CD4-positive, alpha-beta T cell treated with Interleukin-21 for 1 hour (primary cell): ENCODE measurements around the gene UGT8.
"Not testable (repeated sequence)": the region's sequence is repeated elsewhere in the genome, so short reads cannot be mapped to it uniquely, and the experiment has no call there.

ENCODE experiments used
- DNase-seq: peaks from one replicate; pipeline ENCODE4 v3.0.0-alpha.2; 2020

Gene UGT8, protein sequence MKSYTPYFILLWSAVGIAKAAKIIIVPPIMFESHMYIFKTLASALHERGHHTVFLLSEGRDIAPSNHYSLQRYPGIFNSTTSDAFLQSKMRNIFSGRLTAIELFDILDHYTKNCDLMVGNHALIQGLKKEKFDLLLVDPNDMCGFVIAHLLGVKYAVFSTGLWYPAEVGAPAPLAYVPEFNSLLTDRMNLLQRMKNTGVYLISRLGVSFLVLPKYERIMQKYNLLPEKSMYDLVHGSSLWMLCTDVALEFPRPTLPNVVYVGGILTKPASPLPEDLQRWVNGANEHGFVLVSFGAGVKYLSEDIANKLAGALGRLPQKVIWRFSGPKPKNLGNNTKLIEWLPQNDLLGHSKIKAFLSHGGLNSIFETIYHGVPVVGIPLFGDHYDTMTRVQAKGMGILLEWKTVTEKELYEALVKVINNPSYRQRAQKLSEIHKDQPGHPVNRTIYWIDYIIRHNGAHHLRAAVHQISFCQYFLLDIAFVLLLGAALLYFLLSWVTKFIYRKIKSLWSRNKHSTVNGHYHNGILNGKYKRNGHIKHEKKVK

DNA sequence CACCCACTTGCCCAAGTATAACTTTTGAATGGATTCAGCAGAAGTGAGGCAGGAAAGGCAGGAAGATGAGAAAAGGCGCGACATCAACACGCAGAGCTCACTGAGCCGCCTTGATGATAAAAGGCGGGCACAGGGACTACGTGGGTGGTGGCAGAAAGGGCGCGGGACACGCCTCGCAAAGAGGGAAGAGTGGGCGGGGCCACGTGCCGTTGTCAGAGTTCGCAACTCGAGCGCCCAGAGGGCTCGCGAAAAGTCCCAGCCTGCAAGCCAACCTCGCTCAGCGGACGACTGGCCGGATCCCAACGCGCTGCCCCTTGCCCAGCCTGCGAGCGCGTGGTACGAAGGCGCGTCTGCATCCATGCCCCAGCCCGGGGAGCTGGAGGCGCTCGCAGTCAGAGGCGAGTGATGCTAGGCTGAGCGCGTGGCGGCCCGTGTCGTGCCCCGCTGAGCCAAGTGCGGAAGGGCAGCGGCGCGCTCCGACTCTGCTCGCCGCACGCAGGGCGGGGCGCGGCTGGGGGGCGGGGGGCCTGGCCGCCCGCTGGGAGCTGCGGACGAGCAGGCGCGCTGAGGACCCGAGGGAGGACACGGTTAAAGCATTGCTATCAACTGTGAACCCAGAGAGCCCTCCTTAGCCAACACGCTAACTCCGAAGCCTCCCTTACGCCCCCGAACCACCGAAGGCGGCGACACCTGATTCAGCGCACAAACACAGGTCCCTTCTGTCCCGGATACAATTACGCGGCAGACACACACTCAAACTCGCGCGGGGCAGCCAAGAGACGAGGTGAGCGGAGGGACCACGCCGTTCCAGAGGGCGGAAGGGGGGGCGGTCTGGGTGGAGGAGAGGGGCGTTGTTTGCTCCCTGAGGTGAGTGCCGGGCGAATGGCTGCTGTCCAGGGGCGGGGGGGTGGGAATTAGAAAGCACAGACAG is at the start of gene UGT8:
UGT8 (plus strand) TSS at position 617 of the 931 bp plus-strand sequence. CDS start 24,074 bp downstream, outside the sequence.
- DNase-seq: peak; percentile 40

DNA sequence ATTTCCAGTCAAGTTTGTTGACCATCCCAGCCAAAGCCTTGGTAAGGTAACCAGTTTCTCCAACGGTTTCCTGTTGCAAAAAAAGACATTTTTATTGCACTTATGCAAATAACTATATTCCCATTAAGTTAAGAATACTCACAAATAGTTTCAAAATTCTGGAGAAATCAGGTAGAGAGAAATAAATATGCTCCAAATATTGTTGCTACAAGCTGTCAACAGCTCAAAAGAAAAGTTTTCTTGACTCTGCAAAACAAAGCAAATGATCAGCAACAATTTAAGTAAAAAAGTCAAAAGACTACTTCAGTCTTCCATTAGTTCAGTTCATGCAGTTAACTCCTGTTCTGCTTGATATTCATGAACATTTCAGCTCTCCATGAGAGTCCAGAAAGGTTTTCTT is 49.0 kb upstream of the UGT8 start:
- DNase-seq: no peak

DNA sequence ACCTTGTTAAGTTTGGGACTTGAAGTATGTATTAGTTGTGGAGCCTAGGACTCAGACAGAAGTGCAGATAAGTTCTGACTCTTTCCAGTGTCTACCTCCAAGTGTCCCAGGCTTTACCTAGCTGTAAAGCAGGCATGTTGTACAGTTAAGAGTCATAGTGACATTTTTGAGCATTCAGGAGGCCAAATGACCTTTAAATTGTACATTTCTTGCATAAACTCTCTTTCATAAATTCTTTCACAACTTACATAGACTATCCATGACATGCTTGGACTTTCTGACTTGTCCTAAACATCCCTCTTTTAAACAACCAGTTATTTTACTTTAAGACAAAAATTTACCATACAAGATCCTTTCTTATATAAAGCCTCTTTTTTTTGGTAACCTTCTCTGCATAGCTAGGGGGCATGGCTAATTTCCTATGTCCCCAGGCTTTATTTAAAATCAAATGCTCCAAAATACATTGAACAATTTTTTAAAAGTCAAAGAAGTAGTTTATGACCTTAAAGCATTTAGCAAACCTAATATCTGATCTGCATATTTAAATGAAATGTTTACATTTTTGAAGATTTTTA is 40.1 kb upstream of the UGT8 start:
- no peak for DNase-seq

DNA sequence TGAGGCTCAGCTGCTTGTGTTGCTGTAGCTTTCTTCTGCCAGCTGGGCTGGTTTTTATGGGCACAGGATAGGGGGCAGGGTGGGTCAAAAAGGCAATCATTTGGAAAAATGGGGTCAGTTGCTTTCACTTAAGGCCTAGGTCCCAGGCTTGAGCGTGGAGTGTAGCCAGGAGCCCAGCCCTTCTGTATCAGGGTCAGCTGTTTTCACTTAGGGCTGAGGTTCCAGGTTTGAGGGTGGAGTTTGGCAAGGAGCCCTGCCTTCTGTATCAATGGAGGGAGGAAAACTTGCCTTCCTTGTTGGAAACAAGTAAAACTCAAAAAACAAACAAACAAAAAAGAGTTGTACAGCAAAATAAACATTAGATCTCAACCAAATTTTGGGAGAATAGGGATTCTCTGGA is 37.0 kb upstream of the UGT8 start:
- no peak for DNase-seq

DNA sequence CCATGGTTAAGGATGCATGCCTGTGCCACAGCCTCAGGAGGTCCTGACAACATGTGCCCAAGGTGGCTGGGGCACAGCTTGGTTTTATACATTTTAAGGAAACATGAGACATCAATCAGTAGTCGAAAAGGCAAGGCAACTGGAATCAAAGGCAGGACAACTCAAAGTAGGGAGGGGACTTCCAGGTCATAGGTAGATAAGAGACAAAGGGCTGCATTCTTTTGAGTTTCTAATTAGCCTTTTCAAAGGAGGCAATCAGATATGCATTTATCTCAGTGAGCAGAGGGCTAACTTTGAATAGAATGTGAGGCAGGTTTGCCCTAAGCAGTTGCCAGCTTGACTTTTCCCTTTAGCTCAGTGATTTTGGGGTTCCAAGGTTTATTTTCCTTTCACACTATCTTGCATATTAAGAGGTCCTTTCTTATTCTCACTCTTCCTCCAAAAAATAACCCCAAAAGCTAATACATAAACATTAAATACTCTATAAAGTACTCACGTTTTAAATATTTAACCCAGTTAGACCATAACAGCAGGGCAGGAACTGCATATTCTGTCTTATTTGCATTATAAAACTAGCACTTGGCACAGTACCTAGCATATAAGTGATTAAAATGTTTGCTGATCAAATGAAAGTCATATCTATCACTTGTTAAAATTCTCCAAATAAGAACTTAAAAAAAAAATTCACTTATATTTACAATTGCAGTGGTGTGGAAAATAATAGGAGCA is 36.3 kb upstream of the UGT8 start:
- no peak for DNase-seq

DNA sequence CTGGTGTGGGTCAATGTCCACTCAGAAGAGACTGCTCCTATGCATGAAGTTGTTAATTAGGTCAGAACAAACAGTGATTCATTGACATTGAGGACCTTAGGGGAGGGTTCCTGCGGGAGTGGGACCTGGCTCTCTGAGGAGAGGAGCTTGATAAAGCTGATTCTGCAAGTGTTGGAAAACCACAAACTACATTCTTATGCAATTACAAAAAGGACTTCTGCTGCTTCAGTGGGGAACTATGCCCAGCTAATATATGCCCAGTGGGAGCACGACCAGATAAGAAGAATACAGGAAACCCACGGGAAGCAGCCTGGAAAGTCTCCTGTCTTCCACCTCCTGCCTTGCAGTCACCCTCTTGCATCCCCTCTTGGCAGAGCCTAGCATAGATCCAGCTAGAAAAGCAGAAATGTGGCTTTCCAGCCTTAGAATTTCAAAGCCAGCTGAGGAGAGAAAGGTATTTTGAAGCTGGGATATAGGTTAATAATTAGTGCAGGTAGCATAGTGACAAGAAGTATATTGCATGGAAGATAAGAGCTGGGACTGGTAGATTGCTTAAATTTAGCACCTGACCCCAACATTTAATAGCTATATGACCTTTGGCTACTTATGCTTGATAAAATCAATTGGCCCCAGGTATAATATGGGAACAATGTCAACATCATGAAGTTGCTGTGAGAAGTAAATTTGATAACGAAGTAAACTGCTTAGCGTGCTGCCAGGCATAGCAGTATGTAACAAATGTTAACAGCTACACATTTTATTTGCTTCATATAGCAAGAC is 34.9 kb upstream of the UGT8 start:
- no peak for DNase-seq

DNA sequence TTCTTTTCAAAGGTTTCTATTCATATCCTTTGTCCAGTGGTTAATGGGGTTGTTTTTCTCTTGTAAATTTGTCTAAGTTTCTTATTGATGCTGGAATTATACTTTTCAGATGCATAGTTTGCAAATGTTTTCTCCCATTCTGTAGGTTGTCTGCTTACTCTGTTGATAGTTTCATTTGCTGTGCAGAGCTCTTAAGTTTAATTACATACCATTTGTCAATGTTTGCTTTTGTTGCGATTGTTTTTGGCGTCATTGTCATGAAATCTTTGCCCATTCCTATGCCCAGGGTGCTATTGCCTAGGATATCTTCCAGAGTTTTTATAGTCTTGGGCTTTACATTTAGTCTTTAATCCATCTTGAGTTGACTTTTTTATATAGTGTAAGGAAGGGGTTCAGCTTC is 21.2 kb upstream of the UGT8 start:
- DNase-seq: no peak

DNA sequence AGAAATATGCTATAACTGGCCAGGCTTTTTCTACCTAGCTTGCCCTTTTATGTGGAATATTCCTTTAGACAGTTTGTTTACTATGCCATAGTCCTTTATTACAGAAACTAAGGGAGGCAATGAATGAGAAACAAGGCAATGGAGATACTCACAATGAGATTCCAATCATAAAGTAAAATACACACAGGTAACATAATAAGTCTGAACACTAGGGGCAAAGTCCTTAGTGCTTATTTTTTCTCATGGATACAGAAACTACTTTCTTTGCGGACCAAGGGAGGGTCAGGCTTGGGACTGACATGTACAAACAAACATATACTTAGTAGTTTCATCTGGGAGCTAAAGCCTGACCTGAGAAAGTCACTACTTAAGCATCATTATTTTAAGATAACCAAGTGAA is 16.0 kb upstream of the UGT8 start:
- DNase-seq: no peak

DNA sequence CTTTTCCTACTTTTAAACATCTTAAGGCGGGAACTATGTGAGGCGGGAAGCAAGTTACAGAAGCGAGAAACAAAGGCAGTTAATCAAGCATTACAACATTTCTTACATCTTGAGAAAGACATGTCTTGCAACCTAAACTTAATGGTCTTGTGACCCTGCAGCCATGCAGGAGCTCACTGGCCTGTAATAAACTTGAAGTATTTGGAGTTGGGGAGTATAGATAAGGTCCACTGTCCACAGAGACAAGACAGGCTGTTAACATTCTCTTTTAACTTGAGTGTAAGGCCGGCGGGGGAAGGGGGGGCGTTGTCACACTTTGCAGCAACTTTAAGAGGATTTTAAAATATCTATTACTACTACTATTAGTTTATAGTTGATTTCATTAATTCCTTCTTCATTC is 10.3 kb upstream of the UGT8 start:
- no peak for DNase-seq

DNA sequence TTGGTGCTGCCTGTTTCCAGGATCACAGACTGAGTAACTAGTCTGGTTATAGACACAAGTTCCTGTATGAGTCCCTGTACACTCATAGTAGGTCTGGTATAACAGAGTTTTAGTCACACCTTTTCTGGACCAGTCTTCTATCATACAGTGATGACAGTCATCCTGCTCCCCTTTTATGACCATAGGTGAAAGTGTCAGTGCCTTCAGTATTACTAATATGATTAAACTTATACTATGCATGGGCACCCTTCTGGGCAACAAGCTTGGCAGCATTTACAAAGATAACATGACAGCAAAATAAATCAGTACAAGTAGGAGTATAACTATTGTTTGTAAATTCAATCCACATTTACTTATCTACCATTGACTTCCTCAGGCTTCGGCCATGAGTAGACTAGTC is 8.2 kb upstream of the UGT8 start:
- not testable (repeated sequence) for DNase-seq

DNA sequence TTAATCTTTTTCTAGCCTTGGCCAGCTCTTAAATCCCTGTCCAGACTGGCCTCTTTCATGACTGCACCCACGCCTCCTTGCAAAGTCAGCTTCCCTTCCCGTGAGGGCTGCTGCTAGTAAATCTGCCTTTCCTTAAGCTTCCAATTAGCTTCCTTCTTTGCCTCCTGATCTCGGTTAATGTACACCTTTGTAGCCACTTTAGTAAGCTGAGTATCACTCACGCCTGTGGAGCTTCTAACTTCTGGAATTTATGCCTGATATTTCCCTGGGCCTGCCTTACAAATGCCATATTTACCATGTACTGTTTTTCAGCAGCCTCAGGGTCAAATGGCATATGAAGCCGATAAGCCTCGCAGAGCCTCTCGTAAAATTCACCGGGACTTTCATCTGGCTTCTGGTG is 5.1 kb upstream of the UGT8 start:
- DNase-seq: no peak

DNA sequence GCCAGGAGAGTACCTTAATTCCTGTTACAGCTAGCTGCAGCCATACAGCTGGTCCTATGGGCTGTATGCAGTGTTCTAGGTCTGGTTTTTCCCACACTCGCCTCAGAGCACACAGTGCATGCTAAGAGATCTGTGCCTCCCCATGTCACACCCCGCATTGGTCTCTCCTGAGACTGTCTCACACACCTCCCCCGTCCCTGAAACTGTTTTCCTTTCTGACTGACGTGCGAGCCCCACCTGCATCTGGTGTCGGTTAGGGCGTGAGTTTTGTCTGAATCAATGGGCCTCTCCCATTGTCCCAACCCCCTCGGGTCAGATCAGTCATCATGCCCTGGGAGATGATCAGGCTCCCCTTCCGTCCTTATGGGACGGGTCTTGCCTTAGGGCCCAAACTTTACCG is 3.4 kb upstream of the UGT8 start:
- DNase-seq: no peak

DNA sequence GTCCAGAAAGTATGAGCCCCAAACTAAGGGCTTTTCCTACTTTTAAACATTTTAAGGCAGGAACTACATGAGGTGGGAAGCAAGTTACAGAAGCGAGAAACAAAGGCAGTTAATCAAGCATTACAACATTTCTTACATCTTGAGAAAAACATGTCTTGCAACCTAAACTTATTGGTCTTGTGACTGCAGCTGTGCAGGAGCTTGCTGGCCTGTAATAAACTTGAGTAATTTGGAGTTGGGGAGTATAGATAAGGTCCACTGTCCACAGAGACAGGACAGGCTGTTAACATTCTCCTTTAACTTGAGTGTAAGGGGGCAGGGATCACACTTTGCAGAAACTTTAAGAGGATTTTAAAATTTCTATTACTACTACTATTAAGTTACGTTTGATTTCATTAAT is 2.7 kb upstream of the UGT8 start:
- DNase-seq: no peak

DNA sequence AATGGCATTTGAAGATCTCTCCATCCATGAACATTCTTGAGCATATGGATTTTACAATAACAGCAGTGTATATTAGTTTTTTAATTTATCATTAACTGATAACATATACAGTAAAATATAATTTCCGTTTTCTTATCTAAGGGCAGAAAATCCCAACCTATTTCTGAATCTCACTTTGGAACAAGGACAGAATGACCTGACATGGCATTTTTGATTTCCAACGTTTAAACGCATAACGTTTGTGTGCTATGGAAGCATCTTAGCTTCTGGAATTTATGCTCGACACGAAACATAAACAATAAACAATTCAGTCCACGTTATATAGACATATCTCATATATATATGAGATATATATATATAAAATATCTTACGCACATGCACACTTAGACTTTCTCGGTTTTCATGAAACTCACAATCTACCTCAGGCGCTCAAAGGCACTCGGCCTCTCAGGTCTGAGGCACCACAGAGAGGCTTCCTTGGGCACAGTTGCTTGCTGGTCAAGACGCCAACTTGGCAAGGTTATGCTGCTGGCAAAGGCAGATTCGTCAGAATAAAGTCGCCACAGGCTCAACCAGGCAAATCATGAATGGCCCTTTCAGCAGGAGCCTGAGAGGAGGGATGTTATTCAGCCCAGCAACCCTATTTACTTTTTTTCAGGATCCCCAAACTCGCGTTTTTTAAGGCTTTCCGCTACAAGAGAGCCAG is 1.0 kb upstream of the UGT8 start:
- DNase-seq: no peak

DNA sequence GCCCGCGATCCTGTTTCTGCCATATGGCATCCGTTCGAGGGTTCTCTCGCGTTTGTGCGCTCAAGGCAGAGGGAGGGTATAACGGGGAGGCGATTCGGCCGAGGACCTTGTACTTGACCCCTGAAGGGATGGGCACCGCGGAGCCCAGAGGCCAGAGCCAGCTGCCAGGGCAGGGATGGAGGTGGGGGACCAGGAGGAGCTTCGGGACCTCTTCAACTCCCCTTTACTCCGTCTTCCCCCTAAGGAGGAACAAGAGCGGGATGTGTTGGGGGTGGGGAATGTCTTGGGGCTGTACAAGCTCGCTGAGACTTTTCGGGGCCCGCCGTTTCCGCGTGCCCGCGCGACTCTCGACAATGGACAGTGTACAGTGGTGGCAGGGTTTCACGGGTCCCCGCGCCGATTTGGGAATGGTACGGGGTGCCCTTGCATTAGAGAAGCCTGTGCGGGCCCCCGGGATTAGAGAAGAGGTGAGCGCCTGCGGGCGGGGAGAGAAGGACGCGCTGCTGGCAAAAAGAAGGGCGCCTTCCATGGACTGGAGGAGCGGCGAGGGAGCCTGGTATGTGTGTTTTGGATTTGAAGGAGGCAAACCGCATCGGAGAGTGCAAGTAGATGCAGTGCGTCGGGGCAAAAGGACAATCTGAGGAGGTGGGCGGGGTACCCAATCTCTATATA is 760 bp downstream of the UGT8 start:
- no peak for DNase-seq

DNA sequence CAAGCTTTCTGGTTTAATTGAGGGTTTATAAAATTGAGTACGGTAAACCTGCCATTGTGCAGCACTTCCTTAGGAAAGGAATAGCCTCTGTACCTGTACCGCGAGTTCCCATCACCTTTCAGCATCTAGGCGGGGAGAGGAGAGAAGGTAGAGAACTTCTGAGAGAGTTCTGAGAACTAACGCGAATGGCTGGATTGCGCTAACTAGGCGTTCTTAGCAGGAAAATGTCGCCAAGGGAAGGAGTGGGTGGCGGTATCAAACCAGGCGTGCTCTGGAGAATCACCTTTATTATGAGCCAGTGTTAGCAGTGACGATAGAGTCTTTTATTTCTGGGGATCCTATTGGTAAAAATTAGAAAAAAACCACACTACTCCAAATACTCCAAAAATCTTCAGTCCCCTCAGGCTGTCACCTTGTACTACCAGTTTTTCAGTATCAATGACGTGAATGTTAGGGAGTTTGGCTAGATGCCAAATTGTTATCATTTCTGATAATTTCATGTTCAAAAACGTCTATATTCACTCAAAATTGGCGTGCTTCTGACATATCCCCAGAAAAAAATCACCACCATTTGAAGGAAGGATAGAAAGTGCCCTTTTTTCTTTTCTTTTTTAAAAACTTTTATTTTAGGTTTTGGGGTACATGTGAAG is 1.4 kb downstream of the UGT8 start:
- DNase-seq: no peak

DNA sequence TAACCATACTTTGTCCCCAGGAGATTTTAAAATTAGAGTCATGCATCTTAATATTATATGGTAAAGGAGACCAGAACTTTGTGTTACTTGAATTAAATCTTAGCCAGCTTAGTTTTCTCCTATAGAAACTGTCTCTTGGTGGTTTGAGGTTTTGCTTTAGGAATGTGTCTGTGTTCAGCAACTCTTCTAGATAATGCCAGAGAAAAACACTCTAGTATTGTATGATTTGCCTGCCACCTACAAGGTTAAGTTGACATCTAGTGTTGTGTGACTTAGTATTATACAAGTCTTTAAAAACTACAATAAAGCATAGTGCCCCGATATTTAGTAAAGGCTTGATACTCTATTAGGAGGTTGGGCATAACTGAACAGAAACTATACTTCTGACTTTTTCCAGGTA is 2.1 kb downstream of the UGT8 start:
- no peak for DNase-seq

DNA sequence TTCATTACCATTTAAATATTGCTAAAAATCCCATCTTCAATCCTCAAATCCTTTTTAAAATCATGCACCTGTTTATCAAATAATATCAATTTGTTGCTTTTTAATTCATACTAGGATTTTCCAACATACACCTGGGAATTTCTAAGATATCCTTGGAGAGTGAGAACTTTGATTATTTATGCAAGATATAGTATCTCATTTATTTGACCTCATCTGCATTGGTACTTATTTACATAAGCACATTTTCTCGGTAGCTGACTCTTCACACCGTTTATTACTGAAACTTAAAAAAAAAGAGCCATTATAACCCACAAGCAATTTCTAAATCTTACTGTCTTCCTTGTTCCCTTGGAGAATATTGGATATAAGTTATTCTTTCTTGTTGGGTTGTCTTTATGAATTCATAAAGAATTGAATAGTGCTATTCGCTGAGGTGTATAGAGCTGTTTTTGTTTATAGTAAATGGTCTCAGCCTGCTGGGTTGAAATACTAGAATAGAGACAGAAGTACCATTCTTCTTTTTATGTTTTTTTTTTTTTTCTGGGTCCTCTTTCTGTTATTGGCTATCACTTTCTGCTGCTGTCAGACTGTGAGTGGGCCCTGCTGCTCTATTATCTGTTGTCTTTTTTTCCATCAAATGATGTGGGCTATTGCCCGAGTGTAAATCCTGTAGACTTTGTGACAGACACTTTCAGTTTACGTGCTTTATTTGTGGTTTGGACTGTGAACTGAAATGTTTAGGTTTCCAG is 2.9 kb downstream of the UGT8 start:
- DNase-seq: no peak

DNA sequence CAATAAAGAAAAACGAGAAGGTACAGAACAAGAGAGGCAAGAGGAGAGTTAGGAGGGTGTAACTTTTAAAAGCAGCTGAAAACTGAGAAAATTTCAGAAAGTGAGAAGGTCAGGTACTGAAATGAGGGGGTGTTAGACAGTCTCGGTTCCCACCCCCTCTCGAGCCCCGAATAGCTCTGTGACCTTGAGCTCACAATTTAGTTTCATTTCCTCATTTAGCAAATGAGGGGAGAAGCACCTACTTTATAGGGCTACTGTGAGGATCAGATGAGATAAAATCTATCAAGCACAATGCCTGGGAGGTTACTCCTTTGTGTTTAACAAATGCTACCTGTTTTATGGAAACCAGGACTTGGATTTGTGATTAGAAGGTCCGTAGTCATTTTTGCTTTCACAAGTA is 4.9 kb downstream of the UGT8 start:
- no peak for DNase-seq
